GM12878 (cell line): ENCODE results near the gene CDKN1B. TPM values are rescaled to one million over a fixed set of nuclear protein-coding genes. Genes with fewer than 3 reads are reported as not detected.

ENCODE experiments used
- ATAC-seq: fragments of 200-7000 bp; cut with Tn5 transposase; 3 replicates; pipeline ENCODE4 v1.9.1; 2020; ENCODE audit warnings: mild to moderate bottlenecking, moderate library complexity
- BruUV-seq: library from RNA; stranded (reverse); fragments of 400-500 nt; replicated peaks from 2 replicates; lab custom pipeline; 2021; lab: Mats Ljungman, UMichigan
- CTCF ChIA-PET: fragments of 300-600 bp; sonication (Branson Sonifier 250); formaldehyde crosslinking; extraction: SDS; loops from one replicate; lab custom pipeline; 2021; ENCODE audit warnings: inconsistent platforms; lab: Yijun Ruan, JAX
- POLR2A ChIA-PET: fragments of 350-600 bp; formaldehyde crosslinking; extraction: SDS; loops from one replicate; lab custom pipeline; 2021; ENCODE audit warnings: inconsistent platforms; lab: Charles Lee
- RAD21 ChIA-PET: fragments of 300-600 bp; sonication (Branson Sonifier 250); formaldehyde crosslinking; loops from one replicate; lab custom pipeline; 2023; ENCODE audit warnings: antibody characterized with exemption; ENCODE audit not compliant: unreplicated experiment; lab: Charles Lee
- SMC1A ChIA-PET: fragments of 300-600 bp; sonication (Branson Sonifier 250); formaldehyde crosslinking; loops from one replicate; lab custom pipeline; 2023; ENCODE audit not compliant: unreplicated experiment, uncharacterized antibody; lab: Charles Lee
- DNase-seq: peaks from one replicate; pipeline ENCODE4 v3.0.0-alpha.2; 2011; ENCODE audit warnings: low read depth, low spot score
- FAIRE-seq: peaks from 3 replicates; lab custom pipeline; 2011; peaks lifted over from hg19 to GRCh38; lab: Jason Lieb, UNC
- H2AFZ ChIP-seq: 2 replicates; pipeline ENCODE4 v1.6.0; 2011; ENCODE audit warnings: low read depth, low read length, control low read depth; ENCODE audit not compliant: control insufficient read depth
- H3K27ac ChIP-seq: 2 replicates; pipeline ENCODE4 v1.5.1; 2011; ENCODE audit warnings: control low read depth; ENCODE audit not compliant: control insufficient read depth, insufficient read depth
- H3K27me3 ChIP-seq, 2 experiments: replicated peaks in 1 of 2; 2 replicates each; pipeline versions ENCODE4 v1.6.0 to v1.6.1; 2011; ENCODE audit warnings: low read length in 1 of 2; ENCODE audit not compliant: control insufficient read depth in 2 of 2, insufficient read depth in 2 of 2
- H3K36me3 ChIP-seq, 2 experiments: 2 replicates each; pipeline ENCODE4 v1.5.1; 2011; ENCODE audit warnings: low read length in 1 of 2; ENCODE audit not compliant: control insufficient read depth in 2 of 2, insufficient read depth in 2 of 2
- H3K4me1 ChIP-seq: 2 replicates; pipeline ENCODE4 v1.6.1; 2011; ENCODE audit warnings: mild to moderate bottlenecking, low read length, moderate library complexity, mixed read lengths; ENCODE audit not compliant: control insufficient read depth, insufficient read depth
- H3K4me2 ChIP-seq: 2 replicates; pipeline ENCODE4 v1.6.0; 2011; ENCODE audit warnings: control low read depth; ENCODE audit not compliant: control insufficient read depth, insufficient read depth
- H3K4me3 ChIP-seq: fragments of 200-600 bp; sonication (generic); 2 replicates; pipeline ENCODE4 v1.5.1; 2016
- H3K79me2 ChIP-seq: 2 replicates; pipeline ENCODE4 v1.6.0; 2011; ENCODE audit warnings: low read length; ENCODE audit not compliant: control insufficient read depth, insufficient read depth
- H3K9ac ChIP-seq: 2 replicates; pipeline ENCODE4 v1.8.0; 2011; ENCODE audit warnings: low read length, control low read depth, mixed read lengths; ENCODE audit not compliant: control insufficient read depth, insufficient read depth
- H3K9me3 ChIP-seq: replicated peaks from 3 replicates; pipeline ENCODE4 v1.5.1; 2011; ENCODE audit warnings: mild to moderate bottlenecking, low read length; ENCODE audit not compliant: control insufficient read depth, insufficient read depth
- H4K20me1 ChIP-seq: 2 replicates; pipeline ENCODE4 v1.6.0; 2011; ENCODE audit not compliant: control insufficient read depth, insufficient read depth
- ATF7 ChIP-seq: fragments of 450-650 bp; IDR thresholded peaks from 2 replicates; pipeline ENCODE4 v1.6.1; 2016; ENCODE audit warnings: low read depth, mild to moderate bottlenecking
- E4F1 ChIP-seq: fragments of 450-650 bp; IDR thresholded peaks from 2 replicates; pipeline ENCODE4 v1.6.1; 2018; ENCODE audit warnings: borderline replicate concordance, mild to moderate bottlenecking; ENCODE audit not compliant: partially characterized antibody
- FOXM1 ChIP-seq: IDR thresholded peaks from 2 replicates; pipeline ENCODE4 v1.6.1; 2012; ENCODE audit warnings: low read depth, mild to moderate bottlenecking, inconsistent platforms, low read length, moderate library complexity
- KDM1A ChIP-seq: fragments of 200-600 bp; sonication (generic); IDR thresholded peaks from 2 replicates; pipeline ENCODE4 v1.6.1; 2016; ENCODE audit warnings: borderline replicate concordance
- MLLT1 ChIP-seq: fragments of 450-650 bp; IDR thresholded peaks from 2 replicates; pipeline ENCODE4 v1.6.1; 2016; ENCODE audit warnings: mild to moderate bottlenecking
- NR2C1 ChIP-seq: fragments of 450-650 bp; IDR thresholded peaks from 2 replicates; pipeline ENCODE4 v1.6.1; 2017; ENCODE audit warnings: antibody characterized with exemption, mild to moderate bottlenecking, moderate library complexity
- PKNOX1 ChIP-seq: fragments of 450-650 bp; IDR thresholded peaks from 2 replicates; pipeline ENCODE4 v1.6.1; 2016; ENCODE audit warnings: mild to moderate bottlenecking
- PRDM15 ChIP-seq: fragments of 450-650 bp; formaldehyde crosslinking; IDR thresholded peaks from 2 replicates; pipeline ENCODE4 v1.4.0; 2020; ENCODE audit warnings: mild to moderate bottlenecking, moderate library complexity
- TBL1XR1 ChIP-seq: IDR thresholded peaks from 2 replicates; pipeline ENCODE4 v1.6.1; 2012; ENCODE audit warnings: low read depth, low read length, improper control_type of control experiment
- USF2 ChIP-seq: IDR thresholded peaks from 2 replicates; pipeline ENCODE4 v1.6.1; 2011; ENCODE audit warnings: low read depth, low read length, improper control_type of control experiment, borderline replicate concordance
- WGBS: methylation state at CpG from one replicate; pipeline ENCODE4 v1.1.6; 2016; ENCODE audit warnings: low lambda C conversion rate; ENCODE audit not compliant: insufficient replicate concordance, insufficient coverage; ENCODE audit errors: missing lambda C conversion rate; 5-methylcytosine and 5-hydroxymethylcytosine counted together
- in situ Hi-C: fragments of 300-500 bp; cut with MboI; formaldehyde crosslinking; loops from 9 replicates; pipeline ENCODE4 v1.14.3; 2018; ENCODE audit warnings: mixed read lengths
- intact Hi-C: fragments of 100-400 bp; cut with micrococcal nuclease; formaldehyde crosslinking; loops from one replicate; pipeline ENCODE4 v1.14.2; 2022; ENCODE audit not compliant: unreplicated experiment
- polyA plus RNA-seq, 11 experiments: library from polyadenylated mRNA; depleted of rRNA in 4 of 11; unstranded in 6 of 11; stranded (reverse) in 5 of 11; fragments of >200 nt; fragmentation: Nextera tagmentation in 4 of 11; fragmentation: Illumina TruSeq in 1 of 11; extraction: Ambion mirVana in 4 of 11; extraction: Trizol in 1 of 11; gene quantifications; 1 replicate in 1 of 11; 2 replicates in 10 of 11; pipeline versions ENCODE4 v1.2.1 to v1.2.3, GENCODE V29; 2011 to 2016; ENCODE audit warnings: inconsistent platforms in 2 of 11, missing spikeins in 2 of 11, low read depth in 1 of 11
- total RNA-seq, 4 experiments: library from RNA; depleted of rRNA in 3 of 4; stranded (reverse); fragments of >200 nt in 3 of 4; fragmentation: Illumina TruSeq in 1 of 4; extraction: Trizol in 1 of 4; gene quantifications; 2 replicates each; pipeline versions ENCODE4 v1.2.1 to v1.2.3, GENCODE V29; 2013 to 2021

CDKN1B gene
- total and polyA plus RNA-seq, 10 of the 15 experiments (the other 5 are each of a cell fraction or from before 2014, with no cell fraction given) = 4.2 to 39.1 (median 23.1) TPM

GRCh38 chr12:12725086-12725955, 8.2 kb downstream of the CDKN1B start:
- CTCF ChIA-PET = interaction anchor here (1.0 to 3.2 kb wide), 2 partner anchors 9 to 11 kb away, joined by 5 to 24 read pairs; partner anchors contain the start of gene CDKN1B
- H3K4me2 ChIP-seq = peak overlapping the region; percentile 1; the same call in 1 of the 2 replicates
- H3K4me1 ChIP-seq = peaks cover 14% of the 10 kb centered on the region
- POLR2A ChIA-PET = interaction anchor here (0.5 to 7.0 kb wide), 19 partner anchors 10 to 1169 kb away, joined by 3 to 93 read pairs (median 3); partner anchors contain the start of genes BORCS5, CDKN1B and CREBL2
- RAD21 ChIA-PET = interaction anchor here (0.9 to 6.7 kb wide), 5 partner anchors 10 to 349 kb away, joined by 3 to 82 read pairs (median 7); partner anchors contain the start of gene CDKN1B
- H3K27ac ChIP-seq = peak overlapping the region; percentile 97
- intact Hi-C loops (loop anchor here (1.0 to 10.0 kb wide), 4 partner anchors 8 to 1669 kb away; partner anchors contain the start of genes CDKN1B and GPR19), in situ Hi-C loops (no loop called here)
- no peak overlapping the region for H2AFZ ChIP-seq
- H4K20me1 ChIP-seq = no peaks in the 10 kb centered on the region
- peak; percentile 94 for DNase-seq
- peaks cover 0 to 6% of the 10 kb centered on the region in 2 experiments; a peak in 1 of 4 replicates for H3K36me3 ChIP-seq
- FAIRE-seq = peak; percentile 23
- no peaks in the 10 kb centered on the region for H3K27me3 ChIP-seq
- peak overlapping the region; percentile 97 for H3K4me3 ChIP-seq
- H3K79me2 ChIP-seq = peaks cover 91% of the 10 kb centered on the region
- ATAC-seq = peak; percentile 65
- H3K9ac ChIP-seq = peak overlapping the region; percentile 97
- WGBS = under 1% methylated on average over 53 of the region's 93 CpGs
- H3K9me3 ChIP-seq = no peaks in the 10 kb centered on the region
- no TSS peak for BruUV-seq
- SMC1A ChIA-PET = interaction anchor here (0.7 to 4.5 kb wide), 4 partner anchors 10 to 28 kb away, joined by 3 to 62 read pairs (median 32); no protein-coding TSS in a partner anchor
- peak; percentile 72 for TF ChIP-seq NR2C1
- no peak for TF ChIP-seq KDM1A
- TF ChIP-seq PKNOX1 = peak; percentile 96
- TF ChIP-seq PRDM15 (CRISPR knock-in tag) = no peak
- no peak for TF ChIP-seq MLLT1
- 0 out of 2 replicates have a peak, but pooled peaks have one; percentile 30 for TF ChIP-seq TBL1XR1
- peak; percentile 86; the same call in 1 of the 2 replicates for TF ChIP-seq FOXM1
- no peak for TF ChIP-seq USF2
- peak; percentile 66; the same call in 1 of the 2 replicates for TF ChIP-seq ATF7
- peak; percentile 71 for TF ChIP-seq E4F1
